HG03457 (cell line): ENCODE data around the gene SUPV3L1.

ENCODE experiments used
- ATAC-seq: cut with Tn5 transposase; IDR thresholded peaks from one replicate; pipeline ENCODE4 v1.9.1; 2021; ENCODE audit warnings: moderate number of reproducible peaks; ENCODE audit not compliant: unreplicated experiment

The SUPV3L1 gene

DNA sequence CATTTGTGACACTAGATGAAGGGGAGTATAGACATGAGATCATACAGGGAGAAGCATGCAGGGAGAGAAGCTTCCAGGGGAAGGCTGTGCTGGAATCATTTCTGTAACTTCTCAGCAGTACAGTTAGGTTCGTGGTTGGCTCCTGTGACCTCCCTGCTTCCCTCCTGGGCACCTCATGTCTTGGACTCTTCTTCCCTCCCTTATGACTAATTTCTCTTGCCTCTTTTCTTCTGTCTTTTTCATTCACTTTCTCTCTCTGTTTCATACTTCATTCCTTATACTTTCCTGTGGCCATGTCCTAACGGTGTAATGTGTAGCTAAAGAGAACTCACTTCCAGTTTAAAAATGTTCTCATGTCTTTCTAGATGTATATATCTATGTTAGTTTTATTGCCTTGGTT is 21.0 kb downstream of the SUPV3L1 start:
- no peak for ATAC-seq

DNA sequence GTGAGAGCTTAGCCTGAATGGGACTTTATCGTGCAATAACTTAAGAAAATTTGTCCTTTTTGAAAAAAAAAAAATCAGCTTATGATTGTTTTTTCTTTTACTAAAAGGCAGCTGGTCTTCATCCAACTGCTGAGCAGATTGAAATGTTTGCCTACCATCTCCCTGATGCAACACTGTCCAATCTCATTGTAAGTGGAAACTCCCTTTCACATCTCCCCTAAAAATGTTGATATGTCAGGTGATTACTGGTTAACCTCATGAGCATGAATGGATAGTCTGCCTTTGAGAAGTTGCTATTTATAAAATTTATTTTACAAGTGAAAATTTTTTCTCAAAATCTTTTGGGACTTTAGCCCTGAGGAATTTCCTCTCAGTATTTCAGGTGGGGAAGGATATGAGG is 22.3 kb downstream of the SUPV3L1 start:
- ATAC-seq: no peak

DNA sequence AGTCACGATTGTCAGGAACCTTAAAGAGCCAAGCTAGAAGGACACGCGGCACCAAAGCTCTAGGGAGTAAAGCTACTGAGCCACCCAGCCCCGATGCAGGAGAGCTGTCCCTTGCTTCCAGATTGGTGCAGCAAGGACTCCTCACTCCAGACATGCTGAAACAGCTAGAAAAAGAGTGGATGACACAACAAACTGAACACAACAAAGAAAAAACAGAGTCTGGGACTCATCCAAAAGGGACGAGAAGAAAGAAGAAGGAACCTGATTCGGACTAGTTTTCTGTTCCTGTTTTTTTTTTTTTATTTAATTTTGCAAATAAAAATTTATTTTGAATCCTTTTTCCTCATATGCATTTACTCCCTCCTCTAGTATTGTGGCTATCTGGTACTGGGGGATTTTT is 28.7 kb downstream of the SUPV3L1 start:
- no peak for ATAC-seq

DNA sequence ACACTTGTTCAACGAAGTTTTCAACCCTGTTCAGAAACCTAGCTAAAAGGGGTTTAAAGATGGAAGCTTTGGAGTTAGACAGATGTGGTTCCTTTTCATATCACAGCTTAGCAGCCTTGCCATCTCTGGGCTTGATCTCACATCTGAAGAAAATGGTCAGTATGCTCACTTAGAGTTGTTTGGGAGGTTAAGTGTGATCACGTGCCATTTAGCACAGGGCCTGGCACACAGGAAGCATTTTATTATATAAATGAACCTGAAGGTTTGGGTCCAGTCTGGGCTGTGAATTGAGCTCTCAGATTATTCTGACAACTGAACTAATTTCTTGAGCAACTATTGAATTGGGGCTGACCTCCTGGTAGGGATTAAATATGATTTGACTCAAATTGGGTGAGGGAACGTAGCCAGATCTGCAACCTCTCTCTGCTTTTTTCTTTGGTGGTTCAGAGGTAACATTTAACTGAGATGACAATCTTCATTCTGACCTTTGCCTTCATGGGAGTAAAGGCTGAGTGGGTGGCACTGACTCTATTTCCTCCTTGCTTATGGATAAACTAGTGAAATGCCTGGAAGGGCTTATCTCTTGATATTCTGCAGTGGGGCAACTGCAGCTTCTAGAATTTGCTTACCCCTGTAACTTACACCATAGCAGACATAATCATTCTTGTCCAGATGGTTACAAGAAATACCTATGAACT is 29.9 kb downstream of the SUPV3L1 start:
- no peak for ATAC-seq

DNA sequence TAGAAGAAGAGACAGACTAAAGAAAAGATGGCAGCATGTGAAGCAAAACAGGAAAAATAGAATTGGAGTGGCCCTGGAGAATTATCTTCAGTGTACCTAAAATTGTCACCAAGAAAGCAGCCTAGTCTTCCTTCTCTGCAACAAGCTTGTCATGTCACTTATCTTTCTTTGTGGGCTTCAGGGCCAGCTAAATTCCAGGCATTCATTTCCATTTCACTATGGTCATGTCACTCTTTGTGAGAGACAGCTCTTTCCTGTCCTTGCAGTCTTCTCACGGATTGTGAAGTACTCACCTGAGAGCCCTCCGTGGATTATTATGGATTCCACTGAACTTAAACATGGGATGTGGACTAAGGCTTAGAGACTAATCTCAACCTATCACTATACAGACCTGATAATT is 31.1 kb downstream of the SUPV3L1 start:
- no peak for ATAC-seq

DNA sequence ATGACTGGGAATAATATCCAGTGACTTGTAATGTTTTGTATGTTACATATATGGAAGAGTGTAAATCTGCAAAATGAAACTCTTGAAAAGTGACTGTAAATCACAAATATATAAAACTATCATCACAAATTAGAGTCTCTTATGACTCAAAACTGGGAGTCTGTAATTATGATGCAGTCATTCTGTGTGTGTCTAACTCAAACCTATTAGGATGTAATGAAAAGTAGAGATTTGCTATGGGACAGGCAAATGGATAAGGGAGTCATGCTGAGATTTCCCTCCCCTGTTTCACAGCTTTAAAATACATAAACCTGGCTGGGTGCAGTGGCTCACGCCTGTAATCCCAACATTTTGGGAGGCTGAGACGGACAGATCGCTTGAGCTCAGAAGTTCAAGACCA is 31.5 kb downstream of the SUPV3L1 start:
- no peak for ATAC-seq

DNA sequence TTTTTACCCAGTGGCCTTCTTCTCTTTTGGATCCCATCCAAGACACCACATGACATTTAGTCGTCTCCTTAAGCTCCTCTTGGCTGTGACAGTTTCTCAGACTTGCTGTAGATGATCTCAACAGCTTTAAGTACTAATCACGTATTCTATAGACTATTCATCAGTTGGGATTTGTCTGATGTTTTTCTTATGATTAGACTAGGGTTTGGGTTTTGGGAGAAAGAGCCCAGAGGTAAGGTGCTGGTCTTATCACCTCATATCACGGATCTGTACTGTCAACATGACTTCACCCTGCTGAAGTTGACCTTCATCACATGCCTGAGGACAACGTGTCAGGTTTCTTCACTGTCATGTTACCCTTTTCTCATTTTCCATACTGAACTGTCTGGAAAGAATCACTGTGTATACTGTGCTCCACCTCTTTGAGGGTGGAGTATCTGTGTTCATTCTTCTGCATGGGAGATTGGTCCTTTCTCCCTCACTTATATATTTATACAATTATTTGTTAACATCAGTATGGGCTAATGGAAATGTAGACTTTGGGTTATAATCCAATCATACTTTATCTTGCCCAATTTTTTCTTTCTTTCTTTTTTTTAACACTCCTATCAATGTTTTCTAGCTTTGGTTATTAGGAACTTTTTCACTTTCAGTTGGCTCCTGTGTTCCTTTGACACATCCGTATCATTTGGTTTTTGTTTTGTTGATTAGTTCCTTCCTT is 33.7 kb downstream of the SUPV3L1 start:
- no peak for ATAC-seq

DNA sequence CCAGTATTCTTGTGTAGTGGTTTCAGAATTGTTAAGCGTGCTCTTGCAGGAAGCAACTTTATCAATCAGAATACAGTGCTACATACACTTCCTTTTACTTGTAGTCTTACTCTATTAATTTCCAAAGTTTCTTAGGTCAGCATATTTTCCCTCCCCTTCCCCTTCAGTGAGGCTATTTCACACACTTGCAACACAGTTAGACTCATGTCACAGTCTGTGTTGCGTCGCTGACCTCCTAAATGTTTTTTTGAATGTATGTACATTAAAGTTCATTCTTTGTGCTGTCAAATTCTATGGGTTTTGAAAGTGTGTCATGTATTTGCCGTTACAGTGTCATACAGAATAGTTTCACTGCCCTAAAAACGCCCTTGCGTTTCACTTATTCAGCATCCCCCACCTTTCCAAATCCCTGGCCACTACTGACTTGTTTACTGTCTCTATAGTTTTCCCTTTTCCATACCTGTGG is 34.7 kb downstream of the SUPV3L1 start:
- ATAC-seq: no peak

DNA sequence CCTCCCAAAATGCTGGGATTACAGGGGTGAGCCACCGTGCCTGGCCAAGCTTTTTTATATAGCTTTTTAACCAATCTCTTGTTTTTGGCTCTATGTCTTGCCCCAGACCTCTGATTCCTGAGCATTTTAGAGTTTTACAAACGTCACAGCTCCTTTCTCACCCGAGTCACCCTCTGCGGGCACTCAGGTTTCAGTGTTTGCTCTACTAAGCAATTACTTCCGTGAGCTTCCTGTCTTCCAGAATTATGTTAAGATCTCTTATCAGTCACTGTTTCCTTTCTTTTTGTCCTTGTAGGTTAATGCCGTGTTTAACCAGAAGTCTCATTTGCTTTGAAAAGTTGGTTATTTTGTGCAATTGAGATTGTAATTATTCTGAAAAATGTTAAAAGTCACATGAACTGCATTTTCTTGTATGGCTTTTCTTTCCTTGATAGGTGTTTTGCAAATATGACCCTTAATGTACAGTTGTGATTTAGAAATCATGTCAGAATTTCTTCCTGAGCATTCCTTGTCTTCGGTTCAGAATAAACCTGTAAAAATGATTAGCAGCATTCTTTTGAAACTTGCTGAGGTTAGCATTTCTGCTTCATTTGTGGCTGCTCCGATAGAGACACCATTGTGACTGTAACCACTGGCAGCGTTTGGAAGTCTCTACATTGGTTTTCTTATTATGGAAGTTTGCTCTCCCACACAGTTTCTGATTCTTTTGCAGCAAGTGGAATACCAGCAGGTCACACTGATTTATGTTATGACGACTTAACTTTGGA is 35.6 kb downstream of the SUPV3L1 start:
- ATAC-seq: no peak

DNA sequence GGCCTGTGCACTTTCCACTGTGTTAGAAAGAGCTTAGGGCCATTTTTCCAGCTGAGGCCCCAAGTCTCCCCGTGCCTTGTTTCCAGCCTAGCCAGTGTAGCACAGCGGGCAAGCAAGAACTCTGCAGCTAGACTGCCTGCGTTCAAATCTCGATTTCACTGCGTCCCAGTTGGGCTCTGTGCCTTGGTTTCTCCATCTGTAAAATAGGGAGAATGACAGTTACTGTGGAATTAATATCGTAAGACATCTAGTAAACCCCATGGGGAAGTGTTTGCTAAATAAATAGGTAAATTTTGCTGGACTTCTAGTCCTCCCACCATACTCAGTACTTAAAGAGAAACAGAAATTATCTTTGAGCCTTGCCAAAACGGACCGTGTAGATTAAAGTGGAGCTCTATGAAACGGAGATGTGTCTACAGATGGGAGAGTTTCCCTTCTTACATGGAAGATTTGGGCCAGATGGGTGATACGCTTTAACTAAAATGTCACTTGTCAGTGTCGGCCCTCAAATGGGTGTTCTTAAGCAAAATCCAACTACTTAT is 36.6 kb downstream of the SUPV3L1 start:
- ATAC-seq: no peak

DNA sequence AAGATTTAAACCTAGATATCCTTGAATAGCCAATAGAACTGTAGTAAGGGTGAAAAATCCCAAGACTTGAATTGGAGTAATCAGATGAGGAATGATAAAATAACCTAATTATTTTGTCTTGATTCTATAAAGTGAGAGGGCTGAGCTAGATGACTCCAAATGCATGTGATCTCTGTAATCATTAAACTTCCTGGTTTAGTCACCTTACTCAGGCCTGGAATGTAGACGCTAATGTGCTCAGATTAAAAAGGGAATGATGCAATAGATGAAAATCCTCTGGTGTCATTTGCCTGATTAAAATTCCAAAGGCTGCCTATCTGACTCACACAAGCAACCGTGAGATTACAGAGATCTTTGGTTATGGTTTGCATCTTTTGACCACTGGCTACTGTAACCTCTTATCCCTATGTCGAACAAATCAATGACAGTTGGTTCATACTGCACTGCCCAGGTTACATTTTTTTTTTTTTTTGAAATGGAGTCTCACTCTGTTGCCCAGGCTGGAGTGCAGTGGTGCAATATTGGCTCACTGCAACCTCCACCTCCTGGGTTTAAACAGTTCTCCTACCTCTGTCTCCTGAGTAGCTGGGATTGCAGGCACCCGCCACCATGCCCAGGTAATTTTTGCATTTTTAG is 37.2 kb downstream of the SUPV3L1 start:
- no peak for ATAC-seq

DNA sequence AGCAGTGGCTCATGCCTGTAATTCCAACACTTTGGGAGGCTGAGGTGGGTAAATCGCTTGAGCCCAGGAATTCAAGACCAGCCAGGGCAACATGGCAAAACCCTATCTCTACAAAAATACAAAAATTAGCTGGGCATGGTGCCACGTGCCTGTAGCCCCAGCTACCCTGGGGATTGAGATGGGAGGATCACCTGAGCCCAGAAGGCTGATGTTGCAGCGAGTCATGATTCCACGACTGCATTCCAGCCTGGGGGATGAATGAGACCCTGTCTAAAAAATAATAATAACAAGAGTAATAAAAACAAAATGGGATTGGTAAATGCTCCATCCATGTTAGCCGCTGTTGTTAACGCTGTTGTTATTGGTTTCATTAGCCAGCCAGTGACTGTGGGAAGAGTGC is 38.8 kb downstream of the SUPV3L1 start:
- no peak for ATAC-seq

DNA sequence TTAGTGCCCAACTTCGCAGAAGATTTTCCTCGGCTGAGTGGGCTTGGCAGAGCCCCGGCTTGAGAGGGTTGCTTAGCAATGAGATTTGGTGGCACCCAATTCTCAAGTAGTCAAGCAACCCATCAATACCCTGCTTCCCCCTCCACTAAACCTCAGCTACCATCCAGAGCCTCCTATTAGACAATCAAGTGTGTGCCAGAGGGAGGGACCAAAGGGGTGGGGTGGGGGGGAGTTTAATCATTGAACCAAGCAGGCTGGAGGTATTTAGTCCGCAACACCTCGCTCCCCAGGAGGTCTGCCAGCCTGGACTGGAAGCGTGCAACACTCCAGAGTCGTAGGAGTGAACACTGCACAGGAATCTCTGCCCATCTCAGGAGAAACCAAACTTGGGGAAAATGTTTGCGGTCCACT is 40.0 kb downstream of the SUPV3L1 start, which contains the start of gene HKDC1:
Gene HKDC1, plus strand, starts transcription at position 292 of the 411 bp plus-strand sequence. Its CDS starts 104 bp downstream, at position 396.
- no peak for ATAC-seq

DNA sequence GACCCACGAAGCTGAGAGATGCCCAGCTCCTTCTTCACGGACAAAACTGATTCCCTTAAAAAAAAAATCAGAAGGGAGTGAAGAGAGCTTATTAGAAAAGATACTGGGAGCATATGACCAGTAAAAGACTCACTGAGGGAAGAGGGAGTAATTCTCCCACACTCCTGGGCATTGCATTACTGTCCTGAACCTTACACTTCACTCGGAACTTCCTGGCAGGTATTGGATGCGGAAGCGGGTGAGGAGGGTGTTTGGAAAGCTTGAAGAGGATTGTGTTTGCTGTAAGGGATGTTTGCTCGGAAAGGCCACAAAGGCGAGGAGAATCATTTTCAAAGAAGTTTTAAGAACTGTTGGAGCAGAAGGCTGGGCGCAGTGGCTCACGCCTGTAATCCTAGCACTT is 40.5 kb downstream of the SUPV3L1 start:
- ATAC-seq: no peak

DNA sequence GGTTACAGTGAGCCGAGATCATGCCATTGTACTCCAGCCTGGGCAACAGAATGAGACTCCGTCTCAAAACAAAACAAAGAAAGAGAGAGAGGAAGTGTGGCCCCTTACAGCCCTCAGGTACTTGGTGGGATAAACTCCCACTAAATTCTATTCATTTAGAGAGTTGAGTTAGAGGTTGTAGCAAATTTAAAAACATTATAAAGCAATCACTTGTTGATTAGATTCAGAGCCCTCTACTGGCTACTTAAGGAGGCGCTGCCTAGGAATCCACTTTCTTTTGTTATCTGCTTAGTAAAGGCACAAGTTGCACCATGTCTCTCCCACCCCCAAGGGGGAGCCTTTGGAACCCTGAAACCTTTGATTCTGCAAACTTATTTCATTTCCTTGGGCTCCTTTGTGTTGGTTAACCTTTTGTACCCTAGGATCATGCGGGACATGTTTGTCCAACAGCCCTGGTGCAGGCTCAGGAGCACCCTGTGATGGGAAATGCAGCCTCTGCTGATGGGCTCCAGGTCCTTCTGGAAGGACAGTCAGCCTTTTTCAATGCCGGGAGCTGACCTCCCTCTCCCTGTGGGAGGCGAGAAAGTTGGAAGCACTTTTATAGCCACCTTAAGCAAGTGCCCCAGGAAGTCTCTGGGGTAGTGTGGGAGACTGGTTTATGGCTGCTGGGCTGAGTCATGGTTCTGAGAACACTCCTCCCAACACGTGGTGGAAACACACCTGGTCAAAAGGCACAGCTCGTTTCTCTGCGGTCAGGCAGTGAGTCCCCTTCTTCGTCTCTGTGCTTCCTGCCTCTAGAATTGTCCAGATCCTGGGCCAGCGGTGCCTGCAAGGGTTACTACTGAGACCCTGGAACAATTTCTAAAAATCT is 42.4 kb downstream of the SUPV3L1 start:
- ATAC-seq: peak; percentile 94

DNA sequence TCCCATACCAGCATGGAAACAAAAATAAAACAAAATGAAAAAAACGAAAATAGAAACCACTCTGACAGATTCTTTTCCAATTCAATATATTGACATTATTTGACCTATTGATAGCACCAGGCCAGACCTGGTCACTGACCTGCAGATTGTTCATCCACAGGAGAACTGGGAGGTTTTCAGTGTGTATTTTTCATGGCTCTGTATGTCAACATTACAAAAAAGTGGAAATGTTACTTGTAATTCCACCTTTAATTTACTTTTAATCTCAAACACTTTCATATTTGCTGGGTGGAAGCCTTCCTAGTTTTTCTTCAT is 43.0 kb downstream of the SUPV3L1 start:
- no peak for ATAC-seq

DNA sequence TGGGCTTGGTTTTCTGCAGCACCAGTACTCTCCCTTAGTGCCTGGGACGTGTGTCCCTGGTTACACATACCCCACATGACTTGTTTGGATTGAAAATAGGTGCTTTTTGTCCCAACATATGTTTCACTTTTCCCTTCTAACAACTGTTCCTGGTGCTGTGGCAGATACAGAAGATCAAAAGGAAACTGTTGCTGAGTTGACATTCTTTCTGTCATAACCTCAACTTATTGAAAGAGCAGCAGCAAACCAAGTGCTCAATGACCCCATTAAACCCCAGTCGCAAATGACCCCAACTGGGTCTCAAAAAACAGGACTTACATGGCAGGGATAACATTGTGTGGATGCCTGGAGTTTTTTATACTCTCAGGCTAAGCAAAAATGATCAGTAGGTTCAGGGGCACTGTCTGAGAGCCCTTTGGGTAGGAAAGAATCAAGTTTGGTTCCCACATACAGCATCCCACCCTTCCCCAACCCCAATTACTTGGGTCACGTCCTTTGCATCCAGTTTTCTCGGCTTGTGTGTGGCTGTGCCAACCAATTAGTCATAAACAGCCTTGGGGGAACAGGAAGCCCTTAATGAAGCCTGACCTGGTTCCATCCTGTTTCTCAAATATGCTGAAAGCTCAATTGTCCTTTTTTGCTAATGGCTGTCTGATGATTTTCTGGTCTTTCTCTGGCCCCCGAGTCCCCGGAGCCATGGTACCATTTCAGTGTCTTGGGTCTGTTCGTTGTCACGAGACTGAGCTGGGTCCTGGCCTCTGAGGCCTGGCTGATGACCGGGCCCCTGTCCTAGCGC is 45.0 kb downstream of the SUPV3L1 start:
- ATAC-seq: no peak

DNA sequence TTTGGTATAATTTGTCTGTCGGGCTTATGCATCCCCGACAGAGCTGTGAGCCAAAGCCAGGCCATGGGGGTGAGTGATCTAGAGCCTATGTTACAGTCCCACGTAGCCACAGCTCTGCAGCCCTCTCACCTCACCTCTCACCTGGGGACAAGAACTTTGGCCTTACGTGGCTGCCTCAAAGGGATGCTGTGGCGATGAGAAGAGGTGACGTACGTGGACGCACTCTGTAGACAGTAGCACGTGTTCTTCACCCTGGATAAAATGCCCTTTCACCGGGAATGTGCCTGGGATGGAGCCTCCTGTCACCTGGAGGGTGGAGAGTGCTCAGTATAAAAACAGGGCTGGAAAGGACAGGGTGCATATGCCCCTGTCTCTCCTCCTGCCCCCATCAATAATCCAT is 45.6 kb downstream of the SUPV3L1 start:
- ATAC-seq: no peak

DNA sequence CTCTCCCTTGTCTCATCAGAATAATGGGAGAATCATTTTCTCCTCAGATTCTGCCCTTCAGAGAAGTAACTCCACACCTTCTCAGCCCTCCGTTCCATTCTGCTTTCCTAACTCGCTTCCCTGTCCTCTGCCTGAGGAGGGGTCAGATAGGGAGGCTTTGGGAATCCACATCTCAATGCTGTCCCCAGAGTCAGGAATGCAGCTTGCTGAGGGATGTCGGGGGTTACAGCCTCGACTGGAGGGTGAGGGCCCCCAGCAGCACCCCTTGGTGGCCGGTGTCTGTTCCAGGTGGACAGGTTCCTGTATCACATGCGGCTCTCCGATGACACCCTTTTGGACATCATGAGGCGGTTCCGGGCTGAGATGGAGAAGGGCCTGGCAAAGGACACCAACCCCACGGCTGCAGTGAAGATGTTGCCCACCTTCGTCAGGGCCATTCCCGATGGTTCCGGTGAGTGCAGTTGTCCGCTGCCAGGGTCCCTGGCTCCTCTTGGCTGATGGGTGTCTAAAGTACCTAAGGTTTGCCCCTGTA is 47.0 kb downstream of the SUPV3L1 start:
- no peak for ATAC-seq
